Cardiac fibroblast (primary cell): ENCODE data around the gene SIK3.

Source experiments
- DNase-seq, 2 donors: peaks; one replicate each; pipeline versions ENCODE4 v3.0.0 to v3.0.0-alpha.2; 2010; ENCODE audit warnings: low read depth in 2 of 2
- H3K4me3 ChIP-seq, 2 donors: replicated peaks in 1 of 2; 1 replicate in 1 of 2; 2 replicates in 1 of 2; pipeline ENCODE4 v1.5.1; 2011; ENCODE audit warnings: low read depth in 2 of 2, low read length in 2 of 2, mild to moderate bottlenecking in 2 of 2, moderate library complexity in 1 of 2
- CTCF ChIP-seq: IDR thresholded peaks from one replicate; pipeline ENCODE4 v1.5.1; 2011; ENCODE audit warnings: low read depth, mild to moderate bottlenecking, low read length, inconsistent platforms

Gene SIK3

DNA sequence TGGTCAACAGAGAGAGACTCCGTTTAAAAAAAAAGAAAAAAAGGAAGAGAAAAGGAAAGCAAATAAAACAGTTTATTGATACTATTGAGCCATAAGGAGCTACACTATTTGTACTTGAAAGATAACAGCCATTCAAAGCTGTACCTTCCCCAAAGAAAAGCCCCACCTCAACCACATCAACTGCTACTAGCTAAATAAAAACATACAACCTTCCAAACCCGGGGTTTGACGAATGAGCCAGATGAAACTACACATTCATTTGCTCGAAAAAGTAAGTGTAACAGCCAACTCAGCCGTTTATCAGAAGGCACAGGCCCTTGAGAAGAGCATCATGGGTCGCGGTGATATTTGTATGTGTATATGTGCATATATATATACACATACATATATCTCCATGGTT lies 78.4 kb downstream of the SIK3 start:
- no peak for DNase-seq
- H3K4me3 ChIP-seq = no peak overlapping the region
- TF ChIP-seq CTCF = no peak

GRCh38 chr11:117017456-117017855 lies 80.8 kb downstream of the SIK3 start:
- DNase-seq = no peak
- no peak overlapping the region for H3K4me3 ChIP-seq
- no peak for TF ChIP-seq CTCF

DNA sequence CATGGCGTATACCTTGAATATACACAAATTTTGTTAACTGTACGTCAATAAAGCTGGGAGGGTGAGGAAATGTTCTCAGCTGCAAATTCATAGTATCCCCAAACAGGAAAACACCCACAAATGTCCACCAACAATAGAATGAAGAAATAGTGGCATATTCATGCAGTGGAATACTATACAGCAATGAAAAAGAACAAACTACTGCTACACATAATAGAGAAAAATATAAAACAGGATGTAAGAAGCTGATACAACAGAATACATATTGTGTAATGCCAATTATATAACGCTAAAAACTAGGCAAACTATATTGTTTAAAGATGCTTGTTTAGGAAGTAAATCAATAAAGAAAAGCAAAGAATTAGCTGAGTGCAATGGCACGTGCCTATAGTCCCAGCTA lies 81.5 kb downstream of the SIK3 start:
- no peak for DNase-seq
- no peak overlapping the region for H3K4me3 ChIP-seq
- no peak for TF ChIP-seq CTCF

DNA sequence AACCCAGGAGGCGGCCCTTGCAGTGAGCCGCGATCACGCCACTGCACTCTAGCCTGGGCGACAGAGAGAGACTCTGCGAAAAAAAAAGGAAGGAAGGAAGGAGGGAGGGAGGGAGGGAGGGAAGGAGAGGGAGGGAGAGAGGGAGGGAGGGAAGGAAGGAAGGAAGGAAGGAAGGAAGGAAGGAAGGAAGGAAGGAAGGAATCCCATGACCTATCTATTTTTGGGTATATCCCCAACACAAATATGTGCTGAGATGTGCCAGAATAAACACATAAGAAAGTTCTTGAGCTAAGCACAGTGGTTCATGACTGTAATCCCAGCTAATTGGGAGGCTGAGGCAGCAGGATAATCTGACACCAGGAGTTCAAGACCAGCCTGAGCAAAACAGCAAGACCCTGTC lies 82.0 kb downstream of the SIK3 start:
- TF ChIP-seq CTCF = no peak
- no peak overlapping the region for H3K4me3 ChIP-seq
- DNase-seq = no peak

- no peak overlapping the region for H3K4me3 ChIP-seq
- peak; percentile 81 to 91 for DNase-seq
- no peak for TF ChIP-seq CTCF
Observed at GRCh38 chr11:117011541-117011898, 86.7 kb downstream of the SIK3 start.

DNA sequence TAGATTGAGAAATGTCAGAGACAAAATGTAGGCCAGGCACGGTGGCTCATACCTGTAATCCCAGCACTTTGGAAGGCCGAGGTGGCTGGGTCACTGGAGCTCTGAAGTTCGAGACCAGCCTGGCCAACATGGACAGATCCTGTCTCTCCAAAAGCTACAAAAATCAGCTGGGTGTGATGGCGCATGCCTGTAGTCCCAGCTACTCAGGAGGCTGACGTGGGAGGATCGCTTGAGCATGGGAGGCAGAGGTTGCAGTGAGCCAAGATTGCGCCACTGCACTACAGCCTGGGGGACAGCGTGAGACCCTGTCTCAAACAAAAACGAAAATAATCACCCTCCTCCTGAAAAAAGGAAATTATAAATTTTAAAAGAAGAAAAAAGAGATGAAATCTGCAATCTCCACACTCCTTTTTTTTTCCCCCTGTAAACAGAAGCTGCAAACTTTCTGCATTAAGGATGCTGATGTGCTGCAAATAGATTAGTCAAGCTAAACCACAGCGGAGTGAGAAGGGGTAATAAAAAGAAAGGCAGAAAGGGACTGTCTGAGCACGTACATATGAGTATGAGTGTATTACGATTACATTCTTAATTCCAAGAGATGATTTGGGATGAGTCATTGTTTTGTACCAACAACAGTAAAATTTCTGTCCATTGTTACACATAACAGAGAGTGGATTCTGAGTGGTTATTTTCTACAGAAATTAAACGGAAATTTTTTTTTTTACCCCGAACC lies 87.3 kb downstream of the SIK3 start:
- no peak overlapping the region for H3K4me3 ChIP-seq
- DNase-seq = peak; percentile 90 to 96
- no peak for TF ChIP-seq CTCF
